Measurements from ENCODE around the gene CROCC. TPM values are rescaled to one million over a fixed set of nuclear protein-coding genes. Genes with fewer than 3 reads are reported as not detected.
"Not testable (repeated sequence)": the region's sequence is repeated elsewhere in the genome, so short reads cannot be mapped to it uniquely, and the experiment has no call there.

The CROCC gene
- total RNA-seq, 1 donor from 2014 or later: 26.2 TPM

DNA sequence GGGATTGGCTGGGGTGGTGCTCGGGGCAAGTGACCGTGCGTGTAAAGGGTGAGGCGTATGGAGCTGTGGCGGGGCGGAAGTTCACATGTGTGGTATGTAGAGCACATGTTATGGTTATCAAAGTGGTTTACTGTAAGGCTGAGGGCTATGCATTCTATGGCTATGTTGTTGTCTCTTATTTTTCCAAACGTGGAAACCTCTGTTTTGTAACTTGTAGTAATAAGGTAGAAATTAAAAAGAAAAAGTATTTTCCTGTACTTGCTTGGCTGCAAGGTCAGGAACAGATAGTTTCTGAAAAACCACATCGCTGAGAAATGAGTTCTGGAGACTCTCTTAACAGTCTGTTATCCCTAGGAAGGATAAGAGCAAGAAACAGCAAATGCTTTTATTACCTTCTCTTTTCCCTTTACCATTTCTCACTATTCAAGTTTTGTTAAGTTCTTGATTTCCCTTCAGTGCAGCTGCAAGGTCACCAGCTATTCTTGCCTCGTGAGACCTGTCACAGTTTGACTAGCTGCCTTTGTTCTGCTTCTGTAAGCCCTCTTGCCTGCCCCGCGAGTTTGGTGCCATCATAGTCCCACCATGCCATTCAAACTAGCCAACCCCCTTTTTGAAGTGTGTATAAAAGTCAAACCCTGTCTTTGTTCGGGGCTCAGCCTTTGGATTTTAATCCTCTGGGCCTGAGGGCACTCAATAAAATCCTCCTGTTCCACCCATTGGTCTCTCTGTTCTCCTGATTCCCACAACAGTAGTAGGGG is 16.4 kb upstream of the CROCC start:
- Histone ChIP-seq H3K27me3 (ENCODE audit: control insufficient read depth, insufficient read depth, low read length) (no peaks in the 10 kb centered on the region), H3K4me3 (ENCODE audit: low read depth, low read length) (peak overlapping the region; percentile 45), H3K36me3 (ENCODE audit: control insufficient read depth, insufficient read depth, low read length) (no peaks in the 10 kb centered on the region)
- TF ChIP-seq CTCF (IDR thresholded peaks at IDR 0.05; ENCODE audit: insufficient read depth, low read length, poor library complexity, severe bottlenecking): no peak
- peak; percentile 86 for DNase-seq (ENCODE audit: low read depth)

DNA sequence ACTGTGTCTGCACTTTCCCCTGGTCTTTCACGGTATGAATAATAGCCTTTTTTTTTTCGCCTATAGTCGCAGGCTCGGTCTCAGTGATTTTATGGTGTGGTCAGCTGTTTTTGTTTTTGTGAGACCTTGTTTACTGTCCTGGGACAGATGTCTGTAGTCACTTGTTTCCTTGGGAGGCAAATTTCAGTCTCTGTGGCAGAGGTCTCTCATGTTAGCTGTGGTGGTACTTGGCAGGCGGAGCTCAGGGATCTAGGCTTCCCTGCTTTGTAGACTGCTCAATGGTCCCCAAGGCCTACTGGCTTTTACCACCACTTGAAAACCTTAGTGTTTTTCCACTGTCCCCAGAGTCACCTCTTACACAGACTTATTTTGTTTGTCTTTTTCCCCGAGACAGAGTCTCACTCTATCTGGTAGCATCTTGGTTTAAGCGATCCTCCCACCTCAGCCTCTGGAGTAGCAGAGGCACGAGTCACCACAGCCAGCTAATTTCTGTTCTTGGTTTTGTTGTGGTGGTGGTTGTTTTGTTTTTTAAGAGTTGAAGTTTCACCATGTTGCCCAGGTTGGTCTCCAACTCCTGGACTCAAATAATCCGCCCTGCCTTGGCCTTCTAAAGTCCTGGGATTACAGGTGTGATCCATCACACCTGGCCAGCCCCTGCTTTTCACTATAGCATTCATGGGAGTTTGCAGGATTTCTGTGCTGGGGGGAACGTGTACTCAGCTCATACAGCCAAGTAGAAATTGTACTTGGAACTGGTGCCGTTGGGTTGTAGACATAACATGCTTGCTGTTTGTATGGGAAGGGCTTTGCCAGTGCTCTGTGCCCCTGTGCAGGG is 15.6 kb upstream of the CROCC start:
- DNase-seq (ENCODE audit: low read depth): no peak
- Histone ChIP-seq H3K27me3 (ENCODE audit: control insufficient read depth, insufficient read depth, low read length) (no peaks in the 10 kb centered on the region), H3K36me3 (ENCODE audit: control insufficient read depth, insufficient read depth, low read length) (no peaks in the 10 kb centered on the region), H3K4me3 (ENCODE audit: low read depth, low read length) (no peak overlapping the region)
- TF ChIP-seq CTCF (IDR thresholded peaks at IDR 0.05; ENCODE audit: insufficient read depth, low read length, poor library complexity, severe bottlenecking): no peak

DNA sequence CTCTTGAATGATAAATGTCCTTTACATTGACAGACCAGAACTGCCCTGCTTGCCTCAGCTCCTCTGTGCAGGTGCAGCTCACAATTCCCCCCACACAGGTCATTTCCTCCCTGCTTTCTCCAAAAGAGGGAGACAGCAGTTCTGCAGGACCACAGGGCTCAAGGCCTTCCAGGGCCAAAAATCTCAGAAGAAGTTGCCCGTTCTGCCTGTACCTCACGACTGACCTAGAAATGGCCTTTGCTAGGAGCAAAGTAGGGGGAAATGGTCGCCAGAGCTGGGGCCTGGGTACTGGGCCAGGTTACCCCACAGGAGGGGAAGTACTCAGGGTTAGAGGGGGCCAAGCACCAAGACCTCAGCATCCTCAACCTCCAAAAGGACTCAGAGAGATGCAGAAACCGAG is 14.9 kb upstream of the CROCC start:
- H3K4me3 ChIP-seq (ENCODE audit: low read depth, low read length): no peak overlapping the region
- TF ChIP-seq CTCF (IDR thresholded peaks at IDR 0.05; ENCODE audit: insufficient read depth, low read length, poor library complexity, severe bottlenecking): no peak
- no peaks in the 10 kb centered on the region for H3K27me3 ChIP-seq (ENCODE audit: control insufficient read depth, insufficient read depth, low read length)
- H3K36me3 ChIP-seq (ENCODE audit: control insufficient read depth, insufficient read depth, low read length): no peaks in the 10 kb centered on the region
- DNase-seq (ENCODE audit: low read depth): no peak

GRCh38 chr1:16907870-16908758 is 13.6 kb upstream of the CROCC start:
- no peak for TF ChIP-seq CTCF (IDR thresholded peaks at IDR 0.05; ENCODE audit: insufficient read depth, low read length, poor library complexity, severe bottlenecking)
- no peak for DNase-seq (ENCODE audit: low read depth)
- H3K27me3 ChIP-seq (ENCODE audit: control insufficient read depth, insufficient read depth, low read length): no peaks in the 10 kb centered on the region
- H3K36me3 ChIP-seq (ENCODE audit: control insufficient read depth, insufficient read depth, low read length): no peaks in the 10 kb centered on the region
- H3K4me3 ChIP-seq (ENCODE audit: low read depth, low read length): no peak overlapping the region

- not testable (repeated sequence) for H3K4me3 ChIP-seq (ENCODE audit: low read depth, low read length); H3K27me3 ChIP-seq (ENCODE audit: control insufficient read depth, insufficient read depth, low read length); DNase-seq (ENCODE audit: low read depth); H3K36me3 ChIP-seq (ENCODE audit: control insufficient read depth, insufficient read depth, low read length)
- peak; percentile 31 for TF ChIP-seq CTCF (IDR thresholded peaks at IDR 0.05; ENCODE audit: insufficient read depth, low read length, poor library complexity, severe bottlenecking)
Observed at GRCh38 chr1:16911851-16912721, 9.6 kb upstream of the CROCC start.

DNA sequence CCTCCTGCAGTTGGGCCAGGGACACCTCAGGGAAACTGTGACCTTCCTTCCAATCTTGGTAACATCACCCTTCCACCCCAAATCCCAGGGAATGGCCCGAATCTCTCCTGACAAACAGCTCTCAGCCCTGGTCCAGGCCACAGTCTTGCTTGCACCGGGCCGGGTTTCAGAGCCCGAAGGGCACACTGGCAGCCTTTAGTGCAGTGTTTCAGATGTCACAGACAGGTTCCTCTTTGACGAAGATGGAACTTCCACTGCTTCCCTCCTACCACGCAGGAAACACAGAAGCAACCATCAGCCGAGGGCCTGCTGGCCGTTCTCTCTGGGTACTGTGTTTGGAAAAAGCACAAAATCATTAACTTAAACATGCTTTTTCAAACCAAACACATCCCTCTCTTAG is 9.0 kb upstream of the CROCC start:
- not testable (repeated sequence) for H3K4me3 ChIP-seq (ENCODE audit: low read depth, low read length); DNase-seq (ENCODE audit: low read depth); H3K27me3 ChIP-seq (ENCODE audit: control insufficient read depth, insufficient read depth, low read length); H3K36me3 ChIP-seq (ENCODE audit: control insufficient read depth, insufficient read depth, low read length)
